ENCODE measurements around the gene PCDH12. TPM values are rescaled to one million over a fixed set of nuclear protein-coding genes. Genes with fewer than 3 reads are reported as not detected.

PCDH12 gene
- polyA plus RNA-seq, 1 experiment, result not detected

- Histone ChIP-seq H3K9me3 (ENCODE audit: control insufficient read depth, insufficient read depth, low read length) (no peaks in the 10 kb centered on the region; the same call in 1 of the 2 replicates), H3K27ac (ENCODE audit: low read depth, low read length) (no peak overlapping the region), H3K4me3 (ENCODE audit: low read depth, low read length) (no peak overlapping the region), H3K27me3 (ENCODE audit: control insufficient read depth, insufficient read depth, low read length) (peaks cover 13% of the 10 kb centered on the region)
- DNase-seq (ENCODE audit: low read depth, low spot score), result no peak
- CTCF ChIA-PET, result interaction anchor here (0.7 to 10.5 kb wide), 3 partner anchors 18 to 262 kb away, joined by 3 to 422 read pairs (median 48); no protein-coding TSS in a partner anchor
- no peak for TF ChIP-seq CTCF (IDR thresholded peaks at IDR 0.05; ENCODE audit: low read depth, low read length)
- POLR2A ChIA-PET, result interaction anchor here (1.0 kb wide), 1 partner anchor 35 kb away, joined by 3 read pairs; the partner anchor contains the start of gene DELE1
These were observed 657 bp upstream of the PCDH12 start for GRCh38 chr5:141958546-141959172.

GRCh38 chr5:141957367-141957996, 520 bp downstream of the PCDH12 start:
- Histone ChIP-seq H3K4me3 (ENCODE audit: low read depth, low read length) (no peak overlapping the region), H3K9me3 (ENCODE audit: control insufficient read depth, insufficient read depth, low read length) (no peaks in the 10 kb centered on the region; the same call in 1 of the 2 replicates), H3K27me3 (ENCODE audit: control insufficient read depth, insufficient read depth, low read length) (peaks cover 22% of the 10 kb centered on the region), H3K27ac (ENCODE audit: low read depth, low read length) (no peak overlapping the region)
- DNase-seq (ENCODE audit: low read depth, low spot score), result no peak
- ChIA-PET CTCF (interaction anchor here (0.7 to 10.5 kb wide), 4 partner anchors 11 to 270 kb away, joined by 3 to 422 read pairs (median 4); partner anchors contain the start of gene RNF14), POLR2A (no interaction called here)
- no peak for TF ChIP-seq CTCF (IDR thresholded peaks at IDR 0.05; ENCODE audit: low read depth, low read length)

- ChIA-PET POLR2A (no interaction called here), CTCF (interaction anchor here (0.8 to 10.5 kb wide), 2 partner anchors 10 to 258 kb away, joined by 3 to 422 read pairs; no protein-coding TSS in a partner anchor)
- Histone ChIP-seq H3K27me3 (ENCODE audit: control insufficient read depth, insufficient read depth, low read length) (peaks cover 28% of the 10 kb centered on the region), H3K4me3 (ENCODE audit: low read depth, low read length) (no peak overlapping the region), H3K9me3 (ENCODE audit: control insufficient read depth, insufficient read depth, low read length) (no peaks in the 10 kb centered on the region; the same call in 1 of the 2 replicates), H3K27ac (ENCODE audit: low read depth, low read length) (no peak overlapping the region)
- no peak for TF ChIP-seq CTCF (IDR thresholded peaks at IDR 0.05; ENCODE audit: low read depth, low read length)
- DNase-seq (ENCODE audit: low read depth, low spot score), result no peak
These were observed 3.8 kb downstream of the PCDH12 start for GRCh38 chr5:141954194-141954593.

- H3K27me3 ChIP-seq (ENCODE audit: control insufficient read depth, insufficient read depth, low read length), result peaks cover 32% of the 10 kb centered on the region
- H3K4me3 ChIP-seq (ENCODE audit: low read depth, low read length), result no peak overlapping the region
- H3K9me3 ChIP-seq (ENCODE audit: control insufficient read depth, insufficient read depth, low read length), result no peaks in the 10 kb centered on the region; the same call in 1 of the 2 replicates
- no peak for DNase-seq (ENCODE audit: low read depth, low spot score)
- POLR2A ChIA-PET, result no interaction called here
- CTCF ChIA-PET, result interaction anchor here (1.2 to 1.9 kb wide), 2 partner anchors 9 to 260 kb away, joined by 3 to 20 read pairs; no protein-coding TSS in a partner anchor
- H3K27ac ChIP-seq (ENCODE audit: low read depth, low read length), result no peak overlapping the region
- no peak for TF ChIP-seq CTCF (IDR thresholded peaks at IDR 0.05; ENCODE audit: low read depth, low read length)
These were observed 6.0 kb downstream of the PCDH12 start for GRCh38 chr5:141952020-141952419.

GRCh38 chr5:141951332-141951781, 6.6 kb downstream of the PCDH12 start:
- H3K9me3 ChIP-seq (ENCODE audit: control insufficient read depth, insufficient read depth, low read length), result no peaks in the 10 kb centered on the region; the same call in 1 of the 2 replicates
- TF ChIP-seq CTCF (IDR thresholded peaks at IDR 0.05; ENCODE audit: low read depth, low read length), result peak; percentile 55
- DNase-seq (ENCODE audit: low read depth, low spot score), result no peak
- POLR2A ChIA-PET, result no interaction called here
- H3K27me3 ChIP-seq (ENCODE audit: control insufficient read depth, insufficient read depth, low read length), result peaks cover 34% of the 10 kb centered on the region
- no peak overlapping the region for H3K27ac ChIP-seq (ENCODE audit: low read depth, low read length)
- CTCF ChIA-PET, result interaction anchor here (1.9 kb wide), 1 partner anchor 9 kb away, joined by 20 read pairs; no protein-coding TSS in a partner anchor
- no peak overlapping the region for H3K4me3 ChIP-seq (ENCODE audit: low read depth, low read length)

Data from AG04450 (cell line).